Measurements from ENCODE around the gene SMURF1. TPM values are rescaled to one million over a fixed set of nuclear protein-coding genes. Genes with fewer than 3 reads are reported as not detected.

The SMURF1 gene
- total RNA-seq, 4 donors from 2014 or later, result 28.2 to 35.4 (median 31.1) TPM

DNA sequence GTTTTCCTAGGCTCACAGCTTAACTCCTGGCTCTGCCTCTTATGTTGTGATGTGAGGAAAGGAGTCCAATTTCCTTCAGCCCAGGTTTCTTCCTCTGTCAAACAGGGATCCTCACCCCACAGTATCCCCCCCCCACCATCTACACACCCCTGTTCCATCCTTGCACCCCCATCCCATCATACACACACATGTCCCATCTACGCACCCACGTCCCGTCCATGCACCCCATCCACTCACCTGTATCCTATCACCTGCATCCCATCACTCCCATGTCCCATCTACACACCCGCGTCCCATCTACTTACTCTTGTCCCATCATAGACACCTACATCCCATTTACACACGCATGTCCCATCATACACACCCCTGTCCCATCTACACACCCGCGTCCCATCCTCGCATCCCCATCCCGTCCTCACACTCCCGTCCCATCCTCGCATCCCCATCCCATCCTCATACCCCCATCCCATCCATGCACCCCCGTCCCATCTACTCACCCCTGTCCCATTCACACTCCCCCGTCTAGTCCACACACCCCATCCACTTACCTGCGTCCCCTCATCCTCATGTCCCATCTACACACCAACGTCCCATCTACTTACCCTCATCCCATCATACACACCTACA is 148.3 kb downstream of the SMURF1 start:
- no peak overlapping the region for H3K4me3 ChIP-seq
- no peak for DNase-seq (ENCODE audit: low spot score in 2 of 2)
- 94 to 96% methylated on average over 16 of the region's 16 CpGs for WGBS, 2 donors
- TF ChIP-seq, protein P1, sequence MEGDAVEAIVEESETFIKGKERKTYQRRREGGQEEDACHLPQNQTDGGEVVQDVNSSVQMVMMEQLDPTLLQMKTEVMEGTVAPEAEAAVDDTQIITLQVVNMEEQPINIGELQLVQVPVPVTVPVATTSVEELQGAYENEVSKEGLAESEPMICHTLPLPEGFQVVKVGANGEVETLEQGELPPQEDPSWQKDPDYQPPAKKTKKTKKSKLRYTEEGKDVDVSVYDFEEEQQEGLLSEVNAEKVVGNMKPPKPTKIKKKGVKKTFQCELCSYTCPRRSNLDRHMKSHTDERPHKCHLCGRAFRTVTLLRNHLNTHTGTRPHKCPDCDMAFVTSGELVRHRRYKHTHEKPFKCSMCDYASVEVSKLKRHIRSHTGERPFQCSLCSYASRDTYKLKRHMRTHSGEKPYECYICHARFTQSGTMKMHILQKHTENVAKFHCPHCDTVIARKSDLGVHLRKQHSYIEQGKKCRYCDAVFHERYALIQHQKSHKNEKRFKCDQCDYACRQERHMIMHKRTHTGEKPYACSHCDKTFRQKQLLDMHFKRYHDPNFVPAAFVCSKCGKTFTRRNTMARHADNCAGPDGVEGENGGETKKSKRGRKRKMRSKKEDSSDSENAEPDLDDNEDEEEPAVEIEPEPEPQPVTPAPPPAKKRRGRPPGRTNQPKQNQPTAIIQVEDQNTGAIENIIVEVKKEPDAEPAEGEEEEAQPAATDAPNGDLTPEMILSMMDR (IDR thresholded peaks at IDR 0.05), result no peak
- no peak for TF ChIP-seq EP300 (IDR thresholded peaks at IDR 0.05)
- no peak for TF ChIP-seq POLR2A (IDR thresholded peaks at IDR 0.05)
- no peak overlapping the region for H3K27ac ChIP-seq
- no peaks in the 10 kb centered on the region for H3K4me1 ChIP-seq
- H3K27me3 ChIP-seq, result no peaks in the 10 kb centered on the region
- H3K36me3 ChIP-seq, result peaks cover 4 to 94% (median 18%) of the 10 kb centered on the region in 3 donors
- H3K9me3 ChIP-seq, result no peaks in the 10 kb centered on the region

DNA sequence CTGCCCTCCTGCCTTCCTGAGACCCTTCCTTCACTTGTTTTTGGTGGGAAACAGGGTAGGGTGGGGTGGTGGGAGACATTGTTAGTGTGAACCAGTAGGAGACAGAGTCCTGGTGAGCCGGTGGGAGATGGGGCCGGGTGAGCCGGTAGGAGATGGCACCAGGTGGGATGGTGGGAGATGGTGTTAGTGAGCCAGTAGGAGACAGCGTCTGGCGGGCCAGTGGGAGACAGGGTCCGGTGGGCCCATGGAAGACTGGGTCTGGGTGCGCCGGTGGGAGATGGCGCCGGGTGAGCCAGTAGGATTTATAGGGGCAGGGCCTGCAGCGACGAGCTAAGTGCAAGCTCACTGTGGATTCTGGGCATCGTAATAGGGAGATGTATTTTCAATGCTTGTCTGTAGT is 148.8 kb downstream of the SMURF1 start:
- H3K27me3 ChIP-seq, result no peaks in the 10 kb centered on the region
- no peak for DNase-seq (ENCODE audit: low spot score in 2 of 2)
- peaks cover 2 to 94% (median 21%) of the 10 kb centered on the region in 3 donors for H3K36me3 ChIP-seq
- H3K4me3 ChIP-seq, result no peak overlapping the region
- no peak for TF ChIP-seq EP300 (IDR thresholded peaks at IDR 0.05)
- TF ChIP-seq, protein P1 (IDR thresholded peaks at IDR 0.05), result no peak
- TF ChIP-seq POLR2A (IDR thresholded peaks at IDR 0.05), result no peak
- H3K27ac ChIP-seq, result no peak overlapping the region
- 94 to 96% methylated on average over 13 of the region's 13 CpGs for WGBS, 2 donors
- no peaks in the 10 kb centered on the region for H3K9me3 ChIP-seq
- H3K4me1 ChIP-seq, result no peaks in the 10 kb centered on the region

DNA sequence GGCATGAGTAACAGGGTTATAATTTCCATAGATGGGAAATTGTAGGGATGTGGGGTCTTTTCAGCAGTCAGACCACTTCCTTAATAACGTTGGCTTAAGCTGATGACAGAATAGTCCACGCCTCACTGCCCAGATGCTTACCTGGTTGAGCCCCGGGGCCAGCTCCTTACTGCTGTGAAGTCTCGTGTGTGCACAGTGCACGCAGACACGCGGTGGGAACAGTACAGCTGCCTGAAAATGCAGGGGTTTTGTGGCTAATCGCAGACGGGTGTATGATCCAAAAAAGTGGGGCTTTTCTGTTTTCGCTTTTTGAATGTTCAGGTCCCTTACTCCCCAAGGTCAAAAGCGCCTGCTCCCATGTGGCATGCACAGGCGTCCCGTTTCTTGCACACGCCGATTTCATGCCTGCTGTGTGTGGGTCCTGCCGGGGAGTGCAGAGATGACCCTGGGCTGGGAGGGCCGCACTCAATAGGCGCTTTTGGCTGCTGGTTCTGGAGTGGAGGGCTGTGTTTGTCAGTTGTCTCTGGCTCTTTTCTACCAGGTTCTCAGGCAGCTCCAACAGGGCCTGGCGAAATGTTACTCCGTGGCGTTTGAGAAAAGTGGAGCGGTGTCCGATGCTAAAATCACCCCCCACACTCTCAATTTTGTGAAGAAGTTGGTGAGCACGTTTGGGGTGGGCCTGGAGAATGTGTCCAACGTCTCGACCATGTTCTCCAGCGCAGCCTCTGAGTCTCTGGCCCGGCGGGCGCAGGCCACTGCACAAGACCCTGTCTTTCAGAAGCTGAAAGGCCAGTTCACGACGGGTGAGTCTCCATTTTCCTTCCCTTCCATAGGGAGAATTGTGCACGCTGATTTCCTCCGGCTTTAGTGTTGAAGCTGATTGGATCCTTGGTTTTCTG is 149.6 kb downstream of the SMURF1 start:
- Histone ChIP-seq H3K9me3 (no peaks in the 10 kb centered on the region), H3K27ac (no peak overlapping the region), H3K4me1 (no peaks in the 10 kb centered on the region), H3K36me3 (peaks cover 2 to 94% (median 28%) of the 10 kb centered on the region in 3 donors), H3K4me3 (no peak overlapping the region), H3K27me3 (no peaks in the 10 kb centered on the region)
- no peak for TF ChIP-seq EP300 (IDR thresholded peaks at IDR 0.05)
- TF ChIP-seq, protein P1 (IDR thresholded peaks at IDR 0.05), result no peak
- no peak for TF ChIP-seq POLR2A (IDR thresholded peaks at IDR 0.05)
- 92 to 95% methylated on average over 34 of the region's 34 CpGs for whole genome bisulfite sequencing, 2 donors
- DNase-seq (ENCODE audit: low spot score in 2 of 2), result no peak

DNA sequence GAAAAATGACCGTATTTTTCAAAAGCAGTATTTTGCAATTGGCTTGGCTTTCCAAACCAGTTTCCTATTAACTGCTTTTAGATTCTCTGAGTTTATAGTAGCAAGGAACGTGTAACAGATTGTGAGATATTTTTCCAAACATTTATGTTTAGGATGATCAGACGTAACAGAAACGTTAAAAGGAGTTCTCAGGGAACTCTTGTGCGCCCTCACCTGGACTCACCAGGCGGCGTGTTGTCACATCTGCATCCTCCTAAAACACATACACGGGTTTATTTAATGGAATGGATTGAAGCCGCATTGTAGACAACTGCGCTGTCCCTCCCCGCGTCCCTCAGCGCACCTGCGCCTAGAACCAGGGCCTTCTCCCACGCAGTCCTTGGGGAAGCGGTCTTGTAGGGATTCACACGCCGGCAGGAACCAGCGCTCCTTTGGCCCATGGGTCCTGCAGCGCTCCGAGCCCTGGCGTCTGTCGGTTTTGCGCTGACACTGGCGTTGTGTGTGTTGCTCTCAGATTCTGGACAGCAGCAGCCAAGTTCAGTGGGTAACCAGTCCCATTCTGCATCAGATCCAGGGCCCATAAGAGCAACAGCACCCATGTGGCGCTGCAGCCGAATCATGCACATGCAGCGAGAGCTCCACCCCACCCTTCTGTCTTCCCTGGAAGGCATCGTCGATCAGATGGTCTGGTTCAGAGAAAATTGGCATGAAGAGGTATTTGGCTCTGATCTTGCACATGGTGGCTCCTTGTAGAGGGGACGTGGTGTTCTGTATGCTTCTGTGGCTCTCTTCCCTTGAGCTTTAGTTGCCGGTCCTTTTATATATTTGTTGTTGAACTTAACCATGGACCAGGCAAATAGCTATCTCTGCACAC is 150.6 kb downstream of the SMURF1 start:
- H3K36me3 ChIP-seq, result peaks cover 2 to 94% (median 34%) of the 10 kb centered on the region in 3 donors
- no peaks in the 10 kb centered on the region for H3K27me3 ChIP-seq
- H3K9me3 ChIP-seq, result no peaks in the 10 kb centered on the region
- no peak overlapping the region for H3K4me3 ChIP-seq
- no peak overlapping the region for H3K27ac ChIP-seq
- H3K4me1 ChIP-seq, result no peaks in the 10 kb centered on the region
- WGBS, 2 donors, result 90 to 91% methylated on average over 32 of the region's 32 CpGs
- TF ChIP-seq, protein P1 (IDR thresholded peaks at IDR 0.05), result no peak
- TF ChIP-seq POLR2A (IDR thresholded peaks at IDR 0.05) (no peak), EP300 (IDR thresholded peaks at IDR 0.05) (no peak)
- DNase-seq (ENCODE audit: low spot score in 2 of 2), result no peak
